Measurements from ENCODE around the gene PRSS57.

The PRSS57 gene

DNA sequence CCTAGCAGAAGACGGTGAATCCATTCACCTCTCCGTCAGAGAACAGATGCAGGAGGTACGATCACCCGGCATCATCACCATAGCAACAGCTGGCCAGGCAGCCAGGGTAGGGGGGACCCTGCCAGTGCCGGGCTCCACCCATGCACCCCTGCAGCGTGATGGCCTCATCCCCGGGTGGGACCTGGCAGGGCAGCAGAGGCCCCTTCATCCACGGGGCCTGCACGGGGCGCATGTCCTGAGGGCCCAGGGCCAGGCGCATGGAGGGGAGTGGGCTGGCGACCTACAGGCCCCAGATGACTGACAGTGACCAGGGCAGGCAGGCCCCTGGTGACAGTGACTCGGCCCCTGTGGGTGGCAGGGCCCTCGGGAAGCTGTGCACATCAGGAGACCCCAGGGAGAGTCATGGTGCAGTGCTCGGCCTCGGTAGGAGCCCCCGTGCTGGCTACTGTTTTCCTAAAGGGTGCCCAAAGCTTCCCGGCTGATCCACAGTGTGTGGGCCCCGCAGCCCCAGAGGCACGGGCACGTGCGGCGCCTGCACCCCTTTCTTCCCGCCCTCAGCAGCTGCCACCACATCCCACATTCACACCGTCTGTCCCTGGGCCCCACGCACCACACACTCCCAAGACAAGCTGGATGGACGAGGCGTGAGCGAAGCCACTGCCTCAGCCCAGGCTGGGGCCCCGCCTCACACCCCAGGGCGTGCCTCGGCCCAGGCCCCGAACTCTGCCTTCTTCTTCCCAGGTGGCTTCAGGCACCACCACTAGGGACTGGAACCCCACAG is 37.0 kb downstream of the PRSS57 start:
- Histone ChIP-seq H3K9me3 (ENCODE audit: insufficient read depth, low read length) (no peaks in the 10 kb centered on the region), H3K27ac (ENCODE audit: low read length) (no peak overlapping the region), H4K20me1 (ENCODE audit: insufficient read depth, low read length) (peaks cover 84% of the 10 kb centered on the region), H3K79me2 (ENCODE audit: low read length) (peaks cover 98% of the 10 kb centered on the region), H3K4me2 (ENCODE audit: low read length) (no peak overlapping the region), H3K27me3 (ENCODE audit: low read depth, low read length) (no peaks in the 10 kb centered on the region), H3K4me3 (ENCODE audit: low read length) (no peak overlapping the region), H3K36me3 (replicated peaks; ENCODE audit: low read depth, low read length) (peaks cover 35% of the 10 kb centered on the region), H3K9ac (ENCODE audit: low read length) (no peak overlapping the region), H3K4me1 (ENCODE audit: low read length) (peaks cover 20% of the 10 kb centered on the region), H2AFZ (ENCODE audit: low read depth, low read length) (no peak overlapping the region)
- no peak for TF ChIP-seq EZH2phosphoT487 (IDR thresholded peaks at IDR 0.05; ENCODE audit: low read depth)
- TF ChIP-seq, protein P1, sequence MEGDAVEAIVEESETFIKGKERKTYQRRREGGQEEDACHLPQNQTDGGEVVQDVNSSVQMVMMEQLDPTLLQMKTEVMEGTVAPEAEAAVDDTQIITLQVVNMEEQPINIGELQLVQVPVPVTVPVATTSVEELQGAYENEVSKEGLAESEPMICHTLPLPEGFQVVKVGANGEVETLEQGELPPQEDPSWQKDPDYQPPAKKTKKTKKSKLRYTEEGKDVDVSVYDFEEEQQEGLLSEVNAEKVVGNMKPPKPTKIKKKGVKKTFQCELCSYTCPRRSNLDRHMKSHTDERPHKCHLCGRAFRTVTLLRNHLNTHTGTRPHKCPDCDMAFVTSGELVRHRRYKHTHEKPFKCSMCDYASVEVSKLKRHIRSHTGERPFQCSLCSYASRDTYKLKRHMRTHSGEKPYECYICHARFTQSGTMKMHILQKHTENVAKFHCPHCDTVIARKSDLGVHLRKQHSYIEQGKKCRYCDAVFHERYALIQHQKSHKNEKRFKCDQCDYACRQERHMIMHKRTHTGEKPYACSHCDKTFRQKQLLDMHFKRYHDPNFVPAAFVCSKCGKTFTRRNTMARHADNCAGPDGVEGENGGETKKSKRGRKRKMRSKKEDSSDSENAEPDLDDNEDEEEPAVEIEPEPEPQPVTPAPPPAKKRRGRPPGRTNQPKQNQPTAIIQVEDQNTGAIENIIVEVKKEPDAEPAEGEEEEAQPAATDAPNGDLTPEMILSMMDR (IDR thresholded peaks at IDR 0.05; ENCODE audit: low read depth, low read length), result no peak

DNA sequence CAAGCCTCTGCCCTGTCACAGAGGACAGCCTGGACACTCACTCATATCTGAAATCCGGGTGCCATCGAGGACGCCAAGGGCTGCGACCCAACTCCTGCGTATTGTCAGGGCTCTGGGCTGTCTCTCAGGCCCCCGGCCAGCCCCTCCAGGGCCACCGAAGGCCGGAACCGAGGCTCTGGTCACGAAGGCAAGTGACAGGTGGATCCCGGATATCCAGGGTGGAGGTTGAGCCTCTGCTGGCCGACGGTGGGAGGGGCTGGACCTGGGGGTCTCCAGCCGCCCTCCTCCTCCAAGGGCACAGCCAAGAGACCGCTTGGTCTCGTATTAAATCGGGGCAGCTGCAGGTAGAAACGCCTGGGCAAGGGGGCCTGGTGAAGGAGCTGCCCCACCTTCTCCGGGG is 37.6 kb downstream of the PRSS57 start:
- Histone ChIP-seq H3K4me3 (ENCODE audit: low read length) (no peak overlapping the region), H3K4me1 (ENCODE audit: low read length) (peaks cover 20% of the 10 kb centered on the region), H3K27me3 (ENCODE audit: low read depth, low read length) (no peaks in the 10 kb centered on the region), H2AFZ (ENCODE audit: low read depth, low read length) (no peak overlapping the region), H3K9ac (ENCODE audit: low read length) (no peak overlapping the region), H3K79me2 (ENCODE audit: low read length) (peaks cover 100% of the 10 kb centered on the region), H3K9me3 (ENCODE audit: insufficient read depth, low read length) (no peaks in the 10 kb centered on the region), H4K20me1 (ENCODE audit: insufficient read depth, low read length) (peaks cover 91% of the 10 kb centered on the region), H3K27ac (ENCODE audit: low read length) (no peak overlapping the region), H3K4me2 (ENCODE audit: low read length) (no peak overlapping the region), H3K36me3 (replicated peaks; ENCODE audit: low read depth, low read length) (peaks cover 42% of the 10 kb centered on the region)
- TF ChIP-seq, protein P1 (IDR thresholded peaks at IDR 0.05; ENCODE audit: low read depth, low read length), result no peak
- TF ChIP-seq EZH2phosphoT487 (IDR thresholded peaks at IDR 0.05; ENCODE audit: low read depth), result no peak

DNA sequence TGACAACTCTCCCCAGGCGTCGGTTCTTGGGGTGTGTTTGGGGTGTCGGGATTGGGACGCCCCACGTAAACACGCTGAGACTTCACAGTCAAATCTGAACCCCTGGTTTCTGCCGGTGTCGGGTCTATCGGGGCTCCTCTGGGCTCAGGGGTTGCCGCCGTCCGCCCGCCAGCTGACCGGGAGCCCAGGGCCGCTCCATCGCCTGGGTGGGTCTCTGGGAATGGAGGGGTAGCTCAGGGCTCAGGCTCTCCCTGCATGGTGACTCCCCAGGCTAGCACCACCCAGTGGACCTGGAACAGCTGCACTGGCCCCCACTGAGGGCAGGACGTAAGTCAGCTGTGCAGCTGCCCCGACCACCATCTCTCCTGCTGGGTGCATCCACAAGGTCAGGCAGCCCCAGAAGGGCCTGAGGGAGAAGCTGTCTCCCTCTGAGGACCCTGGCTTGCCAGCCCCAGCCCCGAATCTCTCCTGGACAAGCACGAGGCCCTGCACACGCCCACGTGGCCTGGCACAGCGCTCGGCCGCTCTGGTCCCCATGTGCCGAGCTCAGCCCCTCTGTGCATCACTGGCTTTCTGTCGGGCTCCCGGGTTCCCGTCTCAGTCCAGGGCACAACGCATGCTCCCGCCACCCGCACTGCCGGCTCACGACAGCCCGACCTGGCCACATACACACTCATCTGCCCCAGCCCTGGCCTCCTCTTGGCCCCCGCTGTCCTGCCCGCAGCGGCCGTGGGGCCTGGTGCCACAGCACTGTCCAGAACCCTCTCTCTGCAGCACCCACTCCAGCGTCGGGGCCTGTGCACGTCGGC is 38.3 kb downstream of the PRSS57 start:
- peaks cover 48% of the 10 kb centered on the region for H3K36me3 ChIP-seq (replicated peaks; ENCODE audit: low read depth, low read length)
- H3K4me3 ChIP-seq (ENCODE audit: low read length), result no peak overlapping the region
- H3K4me1 ChIP-seq (ENCODE audit: low read length), result peaks cover 20% of the 10 kb centered on the region
- no peak overlapping the region for H2AFZ ChIP-seq (ENCODE audit: low read depth, low read length)
- peaks cover 97% of the 10 kb centered on the region for H4K20me1 ChIP-seq (ENCODE audit: insufficient read depth, low read length)
- H3K79me2 ChIP-seq (ENCODE audit: low read length), result peaks cover 100% of the 10 kb centered on the region
- H3K27me3 ChIP-seq (ENCODE audit: low read depth, low read length), result no peaks in the 10 kb centered on the region
- TF ChIP-seq, protein P1 (IDR thresholded peaks at IDR 0.05; ENCODE audit: low read depth, low read length), result no peak
- no peak for TF ChIP-seq EZH2phosphoT487 (IDR thresholded peaks at IDR 0.05; ENCODE audit: low read depth)
- H3K9ac ChIP-seq (ENCODE audit: low read length), result no peak overlapping the region
- H3K4me2 ChIP-seq (ENCODE audit: low read length), result no peak overlapping the region
- H3K27ac ChIP-seq (ENCODE audit: low read length), result no peak overlapping the region
- no peaks in the 10 kb centered on the region for H3K9me3 ChIP-seq (ENCODE audit: insufficient read depth, low read length)

DNA sequence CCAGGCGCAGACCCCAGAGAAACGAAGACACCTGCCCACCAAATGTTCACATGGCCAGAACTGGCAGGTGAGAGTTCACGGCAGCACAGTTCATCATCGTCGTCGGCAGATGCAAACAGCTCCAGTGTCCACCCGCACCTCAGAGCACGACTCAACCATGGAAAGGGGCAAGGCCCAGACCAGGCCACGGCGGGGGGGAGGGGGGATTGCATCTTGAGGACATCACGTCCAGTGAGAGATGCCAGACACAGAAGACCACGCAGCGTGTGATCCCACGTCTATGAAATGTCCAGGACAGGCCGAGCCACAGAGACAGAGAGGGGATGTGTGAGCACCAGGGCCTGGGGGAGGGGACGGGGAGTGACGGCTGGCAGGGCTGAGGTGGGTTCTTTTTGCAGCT is 39.6 kb downstream of the PRSS57 start:
- Histone ChIP-seq H3K4me1 (ENCODE audit: low read length) (peaks cover 14% of the 10 kb centered on the region), H4K20me1 (ENCODE audit: insufficient read depth, low read length) (peaks cover 96% of the 10 kb centered on the region), H3K9ac (ENCODE audit: low read length) (no peak overlapping the region), H3K27ac (ENCODE audit: low read length) (no peak overlapping the region), H3K9me3 (ENCODE audit: insufficient read depth, low read length) (no peaks in the 10 kb centered on the region), H3K36me3 (replicated peaks; ENCODE audit: low read depth, low read length) (peaks cover 56% of the 10 kb centered on the region), H3K4me2 (ENCODE audit: low read length) (no peak overlapping the region), H3K4me3 (ENCODE audit: low read length) (no peak overlapping the region), H3K79me2 (ENCODE audit: low read length) (peaks cover 100% of the 10 kb centered on the region), H3K27me3 (ENCODE audit: low read depth, low read length) (no peaks in the 10 kb centered on the region), H2AFZ (ENCODE audit: low read depth, low read length) (no peak overlapping the region)
- no peak for TF ChIP-seq EZH2phosphoT487 (IDR thresholded peaks at IDR 0.05; ENCODE audit: low read depth)
- TF ChIP-seq, protein P1 (IDR thresholded peaks at IDR 0.05; ENCODE audit: low read depth, low read length), result no peak

All from OCI-LY3 (cell line).